ENCODE data around the gene IGSF21. TPM values are rescaled to one million over a fixed set of nuclear protein-coding genes. Genes with fewer than 3 reads are reported as not detected.

Gene IGSF21
- polyA plus RNA-seq, 2 of the 4 experiments (the other 2 are of a cell fraction), result not detected

GRCh38 chr1:18328803-18329202 is 221.2 kb downstream of the IGSF21 start:
- ChIA-PET POLR2A (interaction anchor here (0.5 kb wide), 1 partner anchor 886 kb away, joined by 4 read pairs; no protein-coding TSS in a partner anchor), CTCF (interaction anchor here (0.6 to 1.2 kb wide), 3 partner anchors 29 to 1434 kb away, joined by 3 to 4 read pairs (median 3); no protein-coding TSS in a partner anchor)
- no peak for FAIRE-seq
- ATAC-seq, result no peak
- H3K27ac ChIP-seq, result no peak overlapping the region
- no peaks in the 10 kb centered on the region for H3K9me3 ChIP-seq
- 27% methylated on average over 4 of the region's 4 CpGs for WGBS (ENCODE audit: missing lambda C conversion rate)
- H3K4me2 ChIP-seq, result no peak overlapping the region
- no peak overlapping the region for H3K4me3 ChIP-seq
- no peaks in the 10 kb centered on the region for H3K4me1 ChIP-seq
- DNase-seq (ENCODE audit: low read depth in 1 of 2, low spot score in 1 of 2), result no peak
- TF ChIP-seq SMC3 (IDR thresholded peaks at IDR 0.05) (no peak), ZC3H11A (IDR thresholded peaks at IDR 0.05) (no peak), EP300 (IDR thresholded peaks at IDR 0.05) (no peak), HOXB13 (CRISPR knock-in tag; IDR thresholded peaks at IDR 0.05; ENCODE audit: low read depth) (no peak), JUNB (IDR thresholded peaks at IDR 0.05) (no peak)
- TF ChIP-seq, protein P1, sequence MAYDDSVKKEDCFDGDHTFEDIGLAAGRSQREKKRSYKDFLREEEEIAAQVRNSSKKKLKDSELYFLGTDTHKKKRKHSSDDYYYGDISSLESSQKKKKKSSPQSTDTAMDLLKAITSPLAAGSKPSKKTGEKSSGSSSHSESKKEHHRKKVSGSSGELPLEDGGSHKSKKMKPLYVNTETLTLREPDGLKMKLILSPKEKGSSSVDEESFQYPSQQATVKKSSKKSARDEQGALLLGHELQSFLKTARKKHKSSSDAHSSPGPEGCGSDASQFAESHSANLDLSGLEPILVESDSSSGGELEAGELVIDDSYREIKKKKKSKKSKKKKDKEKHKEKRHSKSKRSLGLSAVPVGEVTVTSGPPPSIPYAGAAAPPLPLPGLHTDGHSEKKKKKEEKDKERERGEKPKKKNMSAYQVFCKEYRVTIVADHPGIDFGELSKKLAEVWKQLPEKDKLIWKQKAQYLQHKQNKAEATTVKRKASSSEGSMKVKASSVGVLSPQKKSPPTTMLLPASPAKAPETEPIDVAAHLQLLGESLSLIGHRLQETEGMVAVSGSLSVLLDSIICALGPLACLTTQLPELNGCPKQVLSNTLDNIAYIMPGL (CRISPR knock-in tag; IDR thresholded peaks at IDR 0.05; ENCODE audit: borderline replicate concordance), result no peak

DNA sequence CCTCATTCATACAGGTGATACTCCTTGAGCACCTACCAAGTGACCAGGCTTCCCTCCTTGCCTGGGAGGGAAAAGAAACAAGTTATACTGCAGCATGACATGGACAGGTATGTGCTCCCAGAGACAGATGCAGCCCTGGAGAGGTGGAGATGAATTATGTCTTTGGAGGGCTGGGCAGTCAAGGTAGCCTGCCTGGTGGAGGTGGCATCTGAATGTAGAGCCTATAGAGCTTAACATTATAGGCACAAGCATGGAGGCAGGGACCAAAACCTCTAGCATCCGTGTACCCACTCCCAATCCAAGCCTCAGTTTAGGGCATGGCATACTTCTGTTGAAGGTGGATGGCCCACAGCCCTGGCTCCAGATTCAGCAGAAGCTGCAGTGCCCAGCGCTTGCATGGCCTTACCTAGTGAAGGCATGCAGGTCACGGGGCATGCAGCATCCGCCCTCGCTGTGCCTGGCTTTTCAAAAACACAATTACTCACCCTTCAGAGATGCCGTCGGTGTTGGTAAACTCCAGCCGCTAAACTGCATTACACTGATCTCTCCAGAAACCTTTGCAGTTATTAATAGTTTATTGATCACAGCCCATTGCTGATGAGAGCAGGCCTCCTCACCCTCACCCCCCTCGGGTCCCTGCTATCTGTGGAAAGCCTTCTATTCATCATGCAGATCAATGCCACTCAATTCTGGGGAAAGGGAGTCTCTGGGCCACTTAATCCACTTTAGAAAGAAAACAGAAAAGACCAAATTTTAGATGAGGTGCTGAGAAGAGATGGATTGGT is 222.1 kb downstream of the IGSF21 start:
- Histone ChIP-seq H3K4me2 (no peak overlapping the region), H3K4me1 (no peaks in the 10 kb centered on the region), H3K4me3 (no peak overlapping the region), H3K9me3 (no peaks in the 10 kb centered on the region), H3K27ac (no peak overlapping the region)
- FAIRE-seq (no peak), ATAC-seq (no peak), DNase-seq (ENCODE audit: low read depth in 1 of 2, low spot score in 1 of 2) (no peak)
- CTCF ChIA-PET, result no interaction called here
- POLR2A ChIA-PET, result no interaction called here
- WGBS (ENCODE audit: missing lambda C conversion rate), result 66% methylated on average over 4 of the region's 9 CpGs
- TF ChIP-seq CHD2 (IDR thresholded peaks at IDR 0.05; ENCODE audit: low read length, partially characterized antibody) (no peak), SMC3 (IDR thresholded peaks at IDR 0.05) (no peak), ZC3H11A (IDR thresholded peaks at IDR 0.05) (no peak), MAX (IDR thresholded peaks at IDR 0.05) (no peak), RARB (CRISPR knock-in tag; IDR thresholded peaks at IDR 0.05) (no peak)

GRCh38 chr1:18332576-18332975 is 225.0 kb downstream of the IGSF21 start:
- Histone ChIP-seq H3K9me3 (no peaks in the 10 kb centered on the region), H3K4me2 (no peak overlapping the region), H3K4me1 (no peaks in the 10 kb centered on the region), H3K4me3 (no peak overlapping the region), H3K27ac (no peak overlapping the region)
- 29% methylated on average over 6 of the region's 6 CpGs for WGBS (ENCODE audit: missing lambda C conversion rate)
- DNase-seq (ENCODE audit: low read depth in 1 of 2, low spot score in 1 of 2) (no peak), FAIRE-seq (no peak), ATAC-seq (no peak)
- no peak for TF ChIP-seq TFCP2L1 (CRISPR knock-in tag; IDR thresholded peaks at IDR 0.05)
- no peak for TF ChIP-seq CHD2 (IDR thresholded peaks at IDR 0.05; ENCODE audit: low read length, partially characterized antibody)
- TF ChIP-seq FOXS1 (CRISPR knock-in tag; IDR thresholded peaks at IDR 0.05), result no peak
- TF ChIP-seq, protein P2, sequence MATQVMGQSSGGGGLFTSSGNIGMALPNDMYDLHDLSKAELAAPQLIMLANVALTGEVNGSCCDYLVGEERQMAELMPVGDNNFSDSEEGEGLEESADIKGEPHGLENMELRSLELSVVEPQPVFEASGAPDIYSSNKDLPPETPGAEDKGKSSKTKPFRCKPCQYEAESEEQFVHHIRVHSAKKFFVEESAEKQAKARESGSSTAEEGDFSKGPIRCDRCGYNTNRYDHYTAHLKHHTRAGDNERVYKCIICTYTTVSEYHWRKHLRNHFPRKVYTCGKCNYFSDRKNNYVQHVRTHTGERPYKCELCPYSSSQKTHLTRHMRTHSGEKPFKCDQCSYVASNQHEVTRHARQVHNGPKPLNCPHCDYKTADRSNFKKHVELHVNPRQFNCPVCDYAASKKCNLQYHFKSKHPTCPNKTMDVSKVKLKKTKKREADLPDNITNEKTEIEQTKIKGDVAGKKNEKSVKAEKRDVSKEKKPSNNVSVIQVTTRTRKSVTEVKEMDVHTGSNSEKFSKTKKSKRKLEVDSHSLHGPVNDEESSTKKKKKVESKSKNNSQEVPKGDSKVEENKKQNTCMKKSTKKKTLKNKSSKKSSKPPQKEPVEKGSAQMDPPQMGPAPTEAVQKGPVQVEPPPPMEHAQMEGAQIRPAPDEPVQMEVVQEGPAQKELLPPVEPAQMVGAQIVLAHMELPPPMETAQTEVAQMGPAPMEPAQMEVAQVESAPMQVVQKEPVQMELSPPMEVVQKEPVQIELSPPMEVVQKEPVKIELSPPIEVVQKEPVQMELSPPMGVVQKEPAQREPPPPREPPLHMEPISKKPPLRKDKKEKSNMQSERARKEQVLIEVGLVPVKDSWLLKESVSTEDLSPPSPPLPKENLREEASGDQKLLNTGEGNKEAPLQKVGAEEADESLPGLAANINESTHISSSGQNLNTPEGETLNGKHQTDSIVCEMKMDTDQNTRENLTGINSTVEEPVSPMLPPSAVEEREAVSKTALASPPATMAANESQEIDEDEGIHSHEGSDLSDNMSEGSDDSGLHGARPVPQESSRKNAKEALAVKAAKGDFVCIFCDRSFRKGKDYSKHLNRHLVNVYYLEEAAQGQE (IDR thresholded peaks at IDR 0.05), result no peak
- TF ChIP-seq NR3C1 (IDR thresholded peaks at IDR 0.05), result no peak
- CTCF ChIA-PET, result interaction anchor here (1.2 to 1.3 kb wide), 2 partner anchors 10 to 13 kb away, joined by 3 read pairs; no protein-coding TSS in a partner anchor
- POLR2A ChIA-PET, result no interaction called here
